Dermis blood vessel endothelial cell (primary cell): ENCODE results near the gene KDM5B. TPM values are rescaled to one million over a fixed set of nuclear protein-coding genes. Genes with fewer than 3 reads are reported as not detected.
"Not testable (repeated sequence)": the region's sequence is repeated elsewhere in the genome, so short reads cannot be mapped to it uniquely, and the experiment has no call there.

Experiments
- DNase-seq: peaks from one replicate; pipeline ENCODE4 v3.0.0; 2010
- total RNA-seq: library from RNA; depleted of rRNA; stranded (reverse); fragments of >200 nt; gene quantifications from 2 replicates; pipeline ENCODE4 v1.2.3, GENCODE V29; 2014

The KDM5B gene
- total RNA-seq, 1 donor from 2014 or later, result 89.0 TPM

- DNase-seq, result peak; percentile 37
Measured at GRCh38 chr1:202791077-202791747, 17.0 kb downstream of the KDM5B start.

- DNase-seq, result no peak
Measured at GRCh38 chr1:202788800-202789199, 19.4 kb downstream of the KDM5B start.

GRCh38 chr1:202786804-202787203, 21.4 kb downstream of the KDM5B start:
- no peak for DNase-seq

GRCh38 chr1:202781180-202781579, 27.0 kb downstream of the KDM5B start:
- no peak for DNase-seq

GRCh38 chr1:202770135-202770534, 38.1 kb downstream of the KDM5B start:
- no peak for DNase-seq

GRCh38 chr1:202765721-202766120, 42.5 kb downstream of the KDM5B start:
- DNase-seq, result no peak

- DNase-seq, result no peak
Measured at GRCh38 chr1:202762019-202762418, 46.2 kb downstream of the KDM5B start.

GRCh38 chr1:202760589-202760988, 47.6 kb downstream of the KDM5B start:
- DNase-seq, result no peak

- no peak for DNase-seq
Measured at GRCh38 chr1:202756391-202756790, 51.8 kb downstream of the KDM5B start.

- no peak for DNase-seq
Measured at GRCh38 chr1:202754293-202754692, 53.9 kb downstream of the KDM5B start.

GRCh38 chr1:202752774-202753173, 55.4 kb downstream of the KDM5B start:
- no peak for DNase-seq

GRCh38 chr1:202750761-202751160, 57.5 kb downstream of the KDM5B start:
- peak; percentile 5 for DNase-seq

GRCh38 chr1:202750024-202750423, 58.2 kb downstream of the KDM5B start:
- no peak for DNase-seq

GRCh38 chr1:202745323-202745888, 62.8 kb downstream of the KDM5B start:
- DNase-seq, result no peak

GRCh38 chr1:202744770-202745169, 63.5 kb downstream of the KDM5B start:
- DNase-seq, result not testable (repeated sequence)

- DNase-seq, result no peak
Measured at GRCh38 chr1:202742496-202742895, 65.7 kb downstream of the KDM5B start.

GRCh38 chr1:202733251-202733650, 75.0 kb downstream of the KDM5B start:
- DNase-seq, result no peak

GRCh38 chr1:202728951-202729350, 79.3 kb downstream of the KDM5B start:
- DNase-seq, result no peak

GRCh38 chr1:202725526-202725925, 82.7 kb downstream of the KDM5B start:
- DNase-seq, result no peak

GRCh38 chr1:202723708-202724107, 84.5 kb downstream of the KDM5B start:
- DNase-seq, result no peak

- DNase-seq, result not testable (repeated sequence)
Measured at GRCh38 chr1:202723046-202723445, 85.2 kb downstream of the KDM5B start.

- no peak for DNase-seq
Measured at GRCh38 chr1:202716654-202717053, 91.6 kb downstream of the KDM5B start.

GRCh38 chr1:202714202-202714601, 94.0 kb downstream of the KDM5B start:
- not testable (repeated sequence) for DNase-seq

GRCh38 chr1:202713110-202713509, 95.1 kb downstream of the KDM5B start:
- peak; percentile 74 for DNase-seq
